HCT116 (cell line): Measurements from ENCODE around the gene NNT. TPM values are rescaled to one million over a fixed set of nuclear protein-coding genes. Genes with fewer than 3 reads are reported as not detected.

Experiments
- ATAC-seq: fragments of 200-7000 bp; cut with Tn5 transposase; 2 replicates; pipeline ENCODE4 v1.9.1; 2020; ENCODE audit warnings: mild to moderate bottlenecking, moderate library complexity
- BruUV-seq: library from RNA; stranded (reverse); fragments of 400-500 nt; replicated peaks from 2 replicates; lab custom pipeline; 2021; lab: Mats Ljungman, UMichigan
- CTCF ChIA-PET: fragments of 300-600 bp; sonication (Branson Sonifier 250); formaldehyde crosslinking; loops from one replicate; lab custom pipeline; 2021; ENCODE audit warnings: antibody characterized with exemption; lab: Charles Lee
- POLR2A ChIA-PET: fragments of 300-600, 350-600 bp; sonication (Branson Sonifier 250); formaldehyde crosslinking; loops from one replicate; lab custom pipeline; 2021; ENCODE audit warnings: antibody characterized with exemption; lab: Charles Lee
- RAD21 ChIA-PET, 2 experiments: fragments of 300-600 bp; sonication (Branson Sonifier 250); formaldehyde crosslinking; loops; one replicate each; lab custom pipeline; 2023; ENCODE audit warnings: low total read pairs in 2 of 2; ENCODE audit not compliant: uncharacterized antibody in 2 of 2, unreplicated experiment in 2 of 2, low non-redundant PET in 1 of 2; lab: Charles Lee
- DNase-seq: peaks from one replicate; pipeline ENCODE4 v3.0.0-alpha.2; 2010; ENCODE audit warnings: low read depth, low spot score
- H2AFZ ChIP-seq: fragments of 200-600 bp; shearing (Covaris generic), sonication (generic); 2 replicates; pipeline ENCODE4 v1.6.1; 2017; ENCODE audit warnings: low read depth, mixed run types, mixed read lengths, antibody characterized with exemption, low read length; ENCODE audit not compliant: poor library complexity, severe bottlenecking
- H3K27ac ChIP-seq: 2 replicates; pipeline ENCODE4 v1.5.1; 2012; ENCODE audit warnings: low read depth, low read length
- H3K27me3 ChIP-seq: fragments of 200-600 bp; sonication (generic); 2 replicates; pipeline ENCODE4 v1.6.1; 2016; ENCODE audit warnings: mixed run types, low read length, mixed read lengths; ENCODE audit not compliant: insufficient read depth
- H3K36me3 ChIP-seq, 2 experiments: fragments of 200-500 bp in 1 of 2; fragments of 200-600 bp in 1 of 2; sonication (Bioruptor generic) in 1 of 2; sonication (generic) in 1 of 2; 2 replicates each; pipeline versions ENCODE4 v1.5.1 to v1.6.1; 2014 to 2016; ENCODE audit warnings: low read length in 2 of 2, inconsistent platforms in 1 of 2, mixed read lengths in 1 of 2, mixed run types in 1 of 2; ENCODE audit not compliant: insufficient read depth in 2 of 2, control insufficient read depth in 1 of 2
- H3K4me1 ChIP-seq, 2 experiments: fragments of 200-600 bp in 1 of 2; sonication (generic) in 1 of 2; 2 replicates each; pipeline versions ENCODE4 v1.5.1 to v1.6.1; 2012 to 2017; ENCODE audit warnings: low read length in 2 of 2, inconsistent platforms in 1 of 2, mild to moderate bottlenecking in 1 of 2, mixed read lengths in 1 of 2, mixed run types in 1 of 2, moderate library complexity in 1 of 2; ENCODE audit not compliant: insufficient read depth in 2 of 2, control insufficient read depth in 1 of 2
- H3K4me2 ChIP-seq: fragments of 200-600 bp; sonication (generic); 2 replicates; pipeline ENCODE4 v1.6.1; 2017; ENCODE audit warnings: mixed run types, low read length, mixed read lengths
- H3K4me3 ChIP-seq, 2 experiments: fragments of 200-600 bp in 1 of 2; sonication (generic) in 1 of 2; replicated peaks in 1 of 2; 2 replicates each; pipeline ENCODE4 v1.5.1; 2011 to 2016; ENCODE audit warnings: low read length in 2 of 2, control low read depth in 1 of 2, low read depth in 1 of 2, mild to moderate bottlenecking in 1 of 2, mixed read lengths in 1 of 2, mixed run types in 1 of 2
- H3K79me2 ChIP-seq: fragments of 200-600 bp; sonication (generic); 2 replicates; pipeline ENCODE4 v1.6.1; 2017; ENCODE audit warnings: mild to moderate bottlenecking, mixed run types, low read length, moderate library complexity, mixed read lengths; ENCODE audit not compliant: insufficient read depth
- H3K9ac ChIP-seq: fragments of 200-600 bp; sonication (generic); 2 replicates; pipeline ENCODE4 v1.6.1; 2016; ENCODE audit warnings: low read length, mixed read lengths
- H3K9me2 ChIP-seq: fragments of 200-600 bp; sonication (generic), shearing (Covaris generic); 2 replicates; pipeline ENCODE4 v1.6.1; 2017; ENCODE audit warnings: mixed run types, mild to moderate bottlenecking, moderate library complexity; ENCODE audit not compliant: insufficient read depth
- H3K9me3 ChIP-seq, 2 experiments: fragments of 200-500 bp in 1 of 2; fragments of 200-600 bp in 1 of 2; sonication (Bioruptor generic) in 1 of 2; sonication (generic) in 1 of 2; 2 replicates each; pipeline ENCODE4 v1.6.1; 2014 to 2017; ENCODE audit warnings: low read length in 2 of 2, mixed read lengths in 2 of 2, inconsistent platforms in 1 of 2, low read depth in 1 of 2, mild to moderate bottlenecking in 1 of 2, mixed run types in 1 of 2, moderate library complexity in 1 of 2; ENCODE audit not compliant: control insufficient read depth in 1 of 2, insufficient read depth in 1 of 2
- H4K20me1 ChIP-seq: fragments of 200-600 bp; sonication (generic), shearing (Covaris generic); 2 replicates; pipeline ENCODE4 v1.6.1; 2017; ENCODE audit warnings: mixed run types, mild to moderate bottlenecking, moderate library complexity; ENCODE audit not compliant: insufficient read depth
- ATF3 ChIP-seq: IDR thresholded peaks from 2 replicates; pipeline ENCODE4 v1.6.1; 2012
- CBX3 ChIP-seq: IDR thresholded peaks from 2 replicates; pipeline ENCODE4 v1.6.1; 2012; ENCODE audit warnings: low read depth
- CEBPB ChIP-seq: IDR thresholded peaks from 2 replicates; pipeline ENCODE4 v1.6.1; 2012; ENCODE audit warnings: low read depth
- EZH2 ChIP-seq: fragments of 200-600 bp; sonication (generic); IDR thresholded peaks from 2 replicates; pipeline ENCODE4 v1.6.1; 2017; ENCODE audit warnings: antibody characterized with exemption, mixed run types
- EZH2phosphoT487 ChIP-seq: fragments of 200-600 bp; IDR thresholded peaks from 2 replicates; pipeline ENCODE4 v1.6.1; 2018; ENCODE audit warnings: antibody characterized with exemption, borderline replicate concordance
- JUND ChIP-seq: IDR thresholded peaks from 2 replicates; pipeline ENCODE4 v1.6.1; 2012
- POLR2A ChIP-seq: IDR thresholded peaks from 2 replicates; pipeline ENCODE4 v1.7.0; 2011; ENCODE audit warnings: borderline replicate concordance; ENCODE audit not compliant: insufficient read depth, insufficient read length; ENCODE audit errors: extremely low read depth
- POLR2AphosphoS5 ChIP-seq: IDR thresholded peaks from 2 replicates; pipeline ENCODE4 v1.6.1; 2011; ENCODE audit warnings: mild to moderate bottlenecking, low read depth, low read length, moderate library complexity
- RAD21 ChIP-seq: IDR thresholded peaks from 2 replicates; pipeline ENCODE4 v1.6.1; 2012; ENCODE audit warnings: low read depth, mild to moderate bottlenecking
- SIN3A ChIP-seq: IDR thresholded peaks from 2 replicates; pipeline ENCODE4 v1.6.1; 2012; ENCODE audit warnings: low read depth
- SRF ChIP-seq: IDR thresholded peaks from 2 replicates; pipeline ENCODE4 v1.6.1; 2012; ENCODE audit warnings: low read depth
- TCF7L2 ChIP-seq: IDR thresholded peaks from 2 replicates; pipeline ENCODE4 v1.7.0; 2011; ENCODE audit warnings: borderline replicate concordance, inconsistent platforms; ENCODE audit not compliant: insufficient read depth, insufficient read length; ENCODE audit errors: extremely low read depth
- intact Hi-C: fragments of 100-400 bp; cut with micrococcal nuclease; formaldehyde crosslinking; loops from 2 replicates; pipeline ENCODE4 v1.10.0; 2022
- total RNA-seq: library from RNA; stranded (reverse); gene quantifications from one replicate; pipeline ENCODE4 v1.2.1, GENCODE V29; 2021; ENCODE audit not compliant: unreplicated experiment

Gene NNT
- total RNA-seq, 1 experiment from 2014 or later = 0.32 TPM

DNA sequence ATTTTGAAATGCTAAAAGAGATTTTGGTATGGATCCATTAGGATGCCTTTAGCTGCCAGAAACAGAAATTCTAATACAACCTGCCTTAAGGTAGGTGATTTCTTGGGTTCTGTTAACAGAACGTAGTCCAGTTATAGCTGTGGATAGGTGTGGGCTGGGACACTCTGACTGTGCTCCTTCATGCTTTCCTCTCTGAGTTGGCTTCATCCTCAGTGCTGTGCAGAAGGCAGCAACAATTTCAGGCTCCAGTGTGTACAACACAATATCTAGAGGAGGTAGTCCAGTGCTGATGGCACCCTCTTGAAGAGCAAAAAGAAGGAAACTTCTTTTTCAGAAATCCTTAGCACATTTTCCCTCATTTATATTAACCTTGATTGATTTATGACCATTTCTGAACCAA is 34.4 kb downstream of the NNT start:
- Histone ChIP-seq H3K9me2 (no peaks in the 10 kb centered on the region), H3K9ac (no peak overlapping the region), H3K4me3 (no peak overlapping the region), H3K27me3 (no peaks in the 10 kb centered on the region), H3K4me1 (no peaks in the 10 kb centered on the region), H3K27ac (no peak overlapping the region), H3K4me2 (no peak overlapping the region), H3K79me2 (no peaks in the 10 kb centered on the region), H4K20me1 (no peaks in the 10 kb centered on the region), H3K36me3 (no peaks in the 10 kb centered on the region), H3K9me3 (no peaks in the 10 kb centered on the region), H2AFZ (no peak overlapping the region)
- intact Hi-C loops = loop anchor here (10.0 kb wide), 1 partner anchor 697 kb away; no protein-coding TSS in a partner anchor
- ChIA-PET RAD21 (no interaction called here), CTCF (interaction anchor here (1.3 kb wide), 1 partner anchor 11 kb away, joined by 3 read pairs; no protein-coding TSS in a partner anchor), POLR2A (no interaction called here)
- TF ChIP-seq EZH2 = no peak
- TF ChIP-seq CEBPB = no peak
- no peak for TF ChIP-seq ATF3
- no peak for TF ChIP-seq POLR2AphosphoS5
- no peak for TF ChIP-seq JUND
- no peak for TF ChIP-seq POLR2A
- TF ChIP-seq EZH2phosphoT487 = no peak
- TF ChIP-seq RAD21 = no peak
- DNase-seq (no peak), ATAC-seq (no peak)
- BruUV-seq = no TSS peak

DNA sequence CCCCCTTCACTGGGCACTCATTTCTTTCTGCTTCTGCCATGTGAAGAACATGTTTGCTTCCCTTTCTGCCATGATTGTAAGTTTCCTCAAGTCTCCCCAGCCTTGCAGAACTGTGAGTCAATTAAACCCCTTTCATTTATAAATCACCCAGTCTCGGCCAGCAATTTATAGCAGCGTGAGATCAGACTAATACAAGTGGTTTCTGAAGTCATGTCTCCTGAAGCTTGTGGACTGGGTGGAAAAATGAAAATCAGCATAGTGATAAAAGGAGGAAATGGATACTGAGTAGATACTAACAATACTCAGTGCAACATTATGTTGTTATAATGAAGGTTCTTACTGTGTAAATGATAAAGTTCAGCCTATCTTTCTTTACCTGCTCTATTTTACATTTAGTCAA is 35.1 kb downstream of the NNT start:
- H3K9me3 ChIP-seq = no peaks in the 10 kb centered on the region
- CTCF ChIA-PET = interaction anchor here (0.7 to 1.3 kb wide), 2 partner anchors 12 to 729 kb away, joined by 3 read pairs; no protein-coding TSS in a partner anchor
- no peaks in the 10 kb centered on the region for H3K36me3 ChIP-seq
- TF ChIP-seq CBX3 = no peak
- no peak for TF ChIP-seq SIN3A
- TF ChIP-seq RAD21 = no peak
- no peak for TF ChIP-seq POLR2AphosphoS5
- TF ChIP-seq SRF = no peak
- TF ChIP-seq EZH2 = no peak
- TF ChIP-seq TCF7L2 = no peak
- no peak for TF ChIP-seq ATF3
- no peak for TF ChIP-seq POLR2A
- TF ChIP-seq JUND = no peak
- BruUV-seq = no TSS peak
- POLR2A ChIA-PET = no interaction called here
- no peak overlapping the region for H3K4me3 ChIP-seq
- DNase-seq (no peak), ATAC-seq (no peak)
- no peak overlapping the region for H2AFZ ChIP-seq
- no peaks in the 10 kb centered on the region for H3K9me2 ChIP-seq
- H4K20me1 ChIP-seq = no peaks in the 10 kb centered on the region
- intact Hi-C loops = loop anchor here (10.0 kb wide), 1 partner anchor 697 kb away; no protein-coding TSS in a partner anchor
- no peak overlapping the region for H3K4me2 ChIP-seq
- no peaks in the 10 kb centered on the region for H3K79me2 ChIP-seq
- RAD21 ChIA-PET = no interaction called here
- H3K27ac ChIP-seq = no peak overlapping the region
- H3K9ac ChIP-seq = no peak overlapping the region
- H3K4me1 ChIP-seq = no peaks in the 10 kb centered on the region
- H3K27me3 ChIP-seq = no peaks in the 10 kb centered on the region
